Neural cell (in vitro differentiated cells): Measurements from ENCODE around the gene ARHGAP10. TPM values are rescaled to one million over a fixed set of nuclear protein-coding genes. Genes with fewer than 3 reads are reported as not detected.

Source experiments
- H2AFZ ChIP-seq: fragments of 200-600, 300-800 bp; sonication (generic), shearing (Covaris generic); 2 replicates; pipeline ENCODE4 v1.6.0; 2014; ENCODE audit warnings: low read depth, mild to moderate bottlenecking, antibody characterized with exemption, low read length, moderate library complexity
- H3F3A ChIP-seq: fragments of 200-600 bp; shearing (Covaris generic); 2 replicates; pipeline ENCODE4 v1.6.1; 2016; ENCODE audit warnings: mild to moderate bottlenecking, moderate library complexity, mixed read lengths, antibody characterized with exemption, low read length; ENCODE audit not compliant: insufficient read depth, poor library complexity, severe bottlenecking
- H3K27ac ChIP-seq: fragments of 200-600, 300-800 bp; sonication (generic), shearing (Covaris generic); 2 replicates; pipeline ENCODE4 v1.5.1; 2014; ENCODE audit warnings: mild to moderate bottlenecking, low read length, moderate library complexity
- H3K27me3 ChIP-seq: fragments of 300-800, 200-600 bp; sonication (generic), shearing (Covaris generic); 2 replicates; pipeline ENCODE4 v1.6.0; 2014; ENCODE audit warnings: mild to moderate bottlenecking, low read depth, low read length, moderate library complexity; ENCODE audit not compliant: insufficient read depth
- H3K36me3 ChIP-seq: fragments of 300-800, 200-600 bp; sonication (generic), shearing (Covaris generic); 2 replicates; pipeline ENCODE4 v1.5.1; 2014; ENCODE audit warnings: mild to moderate bottlenecking, antibody characterized with exemption, low read length, moderate library complexity; ENCODE audit not compliant: insufficient read depth
- H3K4me2 ChIP-seq: fragments of 300-800, 200-600 bp; sonication (generic), shearing (Covaris generic); 2 replicates; pipeline ENCODE4 v1.6.0; 2014; ENCODE audit warnings: mild to moderate bottlenecking, low read length
- H3K4me3 ChIP-seq: fragments of 300-800, 200-600 bp; sonication (generic), shearing (Covaris generic); 2 replicates; pipeline ENCODE4 v1.5.1; 2014; ENCODE audit warnings: mild to moderate bottlenecking, low read length, moderate library complexity
- H3K79me2 ChIP-seq: fragments of 200-600 bp; shearing (Covaris generic); replicated peaks from 2 replicates; pipeline ENCODE4 v1.6.0; 2014; ENCODE audit warnings: mild to moderate bottlenecking, low read length, moderate library complexity; ENCODE audit not compliant: insufficient read depth
- H3K9ac ChIP-seq: fragments of 300-800, 200-600 bp; sonication (generic), shearing (Covaris generic); 2 replicates; pipeline ENCODE4 v1.6.1; 2016; ENCODE audit warnings: mild to moderate bottlenecking, low read length, mixed read lengths
- H3K9me2 ChIP-seq: fragments of 200-600 bp; shearing (Covaris generic); 2 replicates; pipeline ENCODE4 v1.6.1; 2016; ENCODE audit warnings: mild to moderate bottlenecking, low read length, mixed read lengths; ENCODE audit not compliant: insufficient read depth
- H3K9me3 ChIP-seq: fragments of 200-600, 300-800 bp; sonication (generic), shearing (Covaris generic); 2 replicates; pipeline ENCODE4 v1.6.1; 2016; ENCODE audit warnings: mild to moderate bottlenecking, mixed run types, low read length, moderate library complexity, mixed read lengths
- H4K20me1 ChIP-seq: fragments of 200-600 bp; shearing (Covaris generic); 2 replicates; pipeline ENCODE4 v1.6.1; 2016; ENCODE audit warnings: mild to moderate bottlenecking, mixed run types; ENCODE audit not compliant: insufficient read depth
- CTCF ChIP-seq: fragments of 450-650 bp; IDR thresholded peaks from 2 replicates; pipeline ENCODE4 v1.5.1; 2014; ENCODE audit warnings: antibody characterized with exemption, mild to moderate bottlenecking, moderate library complexity; ENCODE audit not compliant: poor library complexity, severe bottlenecking
- EP300 ChIP-seq: fragments of 450-650 bp; conservative IDR thresholded peaks from 2 replicates; pipeline ENCODE4 v1.6.1; 2014; ENCODE audit warnings: antibody characterized with exemption, mild to moderate bottlenecking, moderate library complexity; ENCODE audit not compliant: poor library complexity, severe bottlenecking
- EZH2 ChIP-seq: fragments of 200-600, 300-800 bp; shearing (Covaris generic), sonication (generic); IDR thresholded peaks from 2 replicates; pipeline ENCODE4 v1.6.1; 2014; ENCODE audit warnings: antibody characterized with exemption, low read length, borderline replicate concordance, mild to moderate bottlenecking; ENCODE audit not compliant: insufficient read depth, poor library complexity, severe bottlenecking
- MXI1 ChIP-seq: fragments of 450-650 bp; conservative IDR thresholded peaks from 2 replicates; pipeline ENCODE4 v1.6.1; 2014; ENCODE audit warnings: antibody characterized with exemption, mild to moderate bottlenecking; ENCODE audit not compliant: poor library complexity, severe bottlenecking
- POLR2AphosphoS5 ChIP-seq: IDR thresholded peaks from 2 replicates; pipeline ENCODE4 v1.6.1; 2012
- RAD21 ChIP-seq: fragments of 450-650 bp; conservative IDR thresholded peaks from 2 replicates; pipeline ENCODE4 v1.6.1; 2014; ENCODE audit warnings: antibody characterized with exemption, mild to moderate bottlenecking, moderate library complexity
- REST ChIP-seq: IDR thresholded peaks from 2 replicates; pipeline ENCODE4 v1.6.1; 2012; ENCODE audit warnings: borderline replicate concordance
- SMC3 ChIP-seq: fragments of 450-650 bp; conservative IDR thresholded peaks from 2 replicates; pipeline ENCODE4 v1.6.1; 2014; ENCODE audit warnings: antibody characterized with exemption, mild to moderate bottlenecking, moderate library complexity; ENCODE audit not compliant: poor library complexity
- TAF1 ChIP-seq: IDR thresholded peaks from 2 replicates; pipeline ENCODE4 v1.6.1; 2012; ENCODE audit warnings: low read depth
- polyA plus RNA-seq: library from polyadenylated mRNA; depleted of rRNA; stranded (reverse); fragments of >200 nt; gene quantifications from 2 replicates; pipeline ENCODE4 v1.2.3, GENCODE V29; 2014

The ARHGAP10 gene
- polyA plus RNA-seq, 1 donor from 2014 or later = 1.2 TPM

GRCh38 chr4:147863111-147863747 is 131.3 kb downstream of the ARHGAP10 start:
- Histone ChIP-seq H2AFZ (no peak overlapping the region), H3F3A (no peaks in the 10 kb centered on the region), H3K9ac (no peak overlapping the region), H3K79me2 (no peaks in the 10 kb centered on the region), H3K9me2 (no peaks in the 10 kb centered on the region), H3K27me3 (no peaks in the 10 kb centered on the region), H3K4me2 (no peak overlapping the region), H3K4me3 (no peak overlapping the region), H3K9me3 (no peaks in the 10 kb centered on the region), H3K27ac (no peak overlapping the region), H4K20me1 (no peaks in the 10 kb centered on the region), H3K36me3 (no peaks in the 10 kb centered on the region)
- no peak for TF ChIP-seq TAF1
- no peak for TF ChIP-seq MXI1
- TF ChIP-seq EZH2 = no peak
- TF ChIP-seq REST = no peak
- no peak for TF ChIP-seq POLR2AphosphoS5
- no peak for TF ChIP-seq SMC3
- no peak for TF ChIP-seq EP300
- TF ChIP-seq CTCF = no peak
- no peak for TF ChIP-seq RAD21

GRCh38 chr4:147863808-147864472 is 132.1 kb downstream of the ARHGAP10 start:
- Histone ChIP-seq H3K9me3 (no peaks in the 10 kb centered on the region), H3K27ac (no peak overlapping the region), H4K20me1 (no peaks in the 10 kb centered on the region), H3K79me2 (no peaks in the 10 kb centered on the region), H3K36me3 (no peaks in the 10 kb centered on the region), H3K9ac (no peak overlapping the region), H3K27me3 (no peaks in the 10 kb centered on the region), H2AFZ (no peak overlapping the region), H3K4me2 (no peak overlapping the region), H3F3A (no peaks in the 10 kb centered on the region), H3K9me2 (no peaks in the 10 kb centered on the region), H3K4me3 (no peak overlapping the region)
- TF ChIP-seq TAF1 (no peak), EP300 (no peak), CTCF (no peak), POLR2AphosphoS5 (no peak), SMC3 (no peak)
